Subcutaneous adipose tissue (tissue), 4 donors: ENCODE results near the gene VEPH1. TPM values are rescaled to one million over a fixed set of nuclear protein-coding genes. Genes with fewer than 3 reads are reported as not detected.

ENCODE experiments used
- CTCF ChIP-seq: fragments of 450-650 bp; IDR thresholded peaks from one replicate; pipeline ENCODE4 v1.5.1; 2016; ENCODE audit warnings: low read depth, mild to moderate bottlenecking, control low read depth, antibody characterized with exemption, moderate library complexity
- total RNA-seq, 4 donors: library from RNA; depleted of rRNA; stranded (reverse); fragments of >200 nt; gene quantifications; one replicate each; pipeline ENCODE4 v1.1.0, GENCODE V29; 2016

The VEPH1 gene
- total RNA-seq, 4 donors from 2014 or later = 0.44 to 11.9 (median 3.1) TPM

- no peak for TF ChIP-seq CTCF
Measured at GRCh38 chr3:157388976-157389375, 114.2 kb downstream of the VEPH1 start.

GRCh38 chr3:157387708-157388435 is 115.3 kb downstream of the VEPH1 start:
- TF ChIP-seq CTCF = no peak

GRCh38 chr3:157384491-157384890 is 118.7 kb downstream of the VEPH1 start:
- TF ChIP-seq CTCF = no peak

GRCh38 chr3:157384031-157384430 is 119.2 kb downstream of the VEPH1 start:
- TF ChIP-seq CTCF = no peak

GRCh38 chr3:157381606-157382005 is 121.6 kb downstream of the VEPH1 start:
- TF ChIP-seq CTCF = no peak

- no peak for TF ChIP-seq CTCF
Measured at GRCh38 chr3:157379525-157380140, 123.6 kb downstream of the VEPH1 start.

- no peak for TF ChIP-seq CTCF
Measured at GRCh38 chr3:157376603-157377300, 126.5 kb downstream of the VEPH1 start.
